ENCODE measurements around the gene BABAM2.

DNA sequence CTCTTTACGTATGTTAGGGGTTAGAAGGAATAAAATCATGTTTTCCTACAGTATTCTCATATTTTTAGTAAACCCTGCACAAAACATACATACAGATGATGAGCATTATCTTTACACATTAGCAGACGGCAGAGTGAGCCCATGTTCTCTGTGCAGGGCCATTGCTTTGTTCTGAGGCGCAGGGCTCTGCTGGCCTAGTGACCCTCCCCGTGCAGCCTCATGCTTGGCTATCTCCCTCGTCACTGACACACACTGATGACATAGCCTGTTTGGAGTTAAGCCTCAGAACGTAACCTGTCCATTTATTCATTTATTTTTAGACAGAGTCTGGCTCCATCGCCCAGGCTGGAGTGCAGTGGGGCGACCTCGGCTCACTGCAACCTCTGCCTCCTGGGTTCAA, 386.3 kb downstream of the BABAM2 start:
- TF ChIP-seq, protein P1, sequence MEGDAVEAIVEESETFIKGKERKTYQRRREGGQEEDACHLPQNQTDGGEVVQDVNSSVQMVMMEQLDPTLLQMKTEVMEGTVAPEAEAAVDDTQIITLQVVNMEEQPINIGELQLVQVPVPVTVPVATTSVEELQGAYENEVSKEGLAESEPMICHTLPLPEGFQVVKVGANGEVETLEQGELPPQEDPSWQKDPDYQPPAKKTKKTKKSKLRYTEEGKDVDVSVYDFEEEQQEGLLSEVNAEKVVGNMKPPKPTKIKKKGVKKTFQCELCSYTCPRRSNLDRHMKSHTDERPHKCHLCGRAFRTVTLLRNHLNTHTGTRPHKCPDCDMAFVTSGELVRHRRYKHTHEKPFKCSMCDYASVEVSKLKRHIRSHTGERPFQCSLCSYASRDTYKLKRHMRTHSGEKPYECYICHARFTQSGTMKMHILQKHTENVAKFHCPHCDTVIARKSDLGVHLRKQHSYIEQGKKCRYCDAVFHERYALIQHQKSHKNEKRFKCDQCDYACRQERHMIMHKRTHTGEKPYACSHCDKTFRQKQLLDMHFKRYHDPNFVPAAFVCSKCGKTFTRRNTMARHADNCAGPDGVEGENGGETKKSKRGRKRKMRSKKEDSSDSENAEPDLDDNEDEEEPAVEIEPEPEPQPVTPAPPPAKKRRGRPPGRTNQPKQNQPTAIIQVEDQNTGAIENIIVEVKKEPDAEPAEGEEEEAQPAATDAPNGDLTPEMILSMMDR (IDR thresholded peaks at IDR 0.05; ENCODE audit: low read depth, low read length) = no peak
- TF ChIP-seq POLR2A (IDR thresholded peaks at IDR 0.05; ENCODE audit: extremely low read depth, insufficient read length) = no peak
- TF ChIP-seq, protein P2, sequence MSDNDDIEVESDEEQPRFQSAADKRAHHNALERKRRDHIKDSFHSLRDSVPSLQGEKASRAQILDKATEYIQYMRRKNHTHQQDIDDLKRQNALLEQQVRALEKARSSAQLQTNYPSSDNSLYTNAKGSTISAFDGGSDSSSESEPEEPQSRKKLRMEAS (IDR thresholded peaks at IDR 0.05; ENCODE audit: low read depth, low read length) = no peak
- TF ChIP-seq MYC (IDR thresholded peaks at IDR 0.05; ENCODE audit: low read depth, low read length) = no peak
